NCI-H146 (cell line): ENCODE data around the gene CMYA5.

Experiments used
- DNase-seq: peaks from one replicate; lab custom pipeline; 2025; lab: John Stamatoyannopoulos, UW

The CMYA5 gene

DNA sequence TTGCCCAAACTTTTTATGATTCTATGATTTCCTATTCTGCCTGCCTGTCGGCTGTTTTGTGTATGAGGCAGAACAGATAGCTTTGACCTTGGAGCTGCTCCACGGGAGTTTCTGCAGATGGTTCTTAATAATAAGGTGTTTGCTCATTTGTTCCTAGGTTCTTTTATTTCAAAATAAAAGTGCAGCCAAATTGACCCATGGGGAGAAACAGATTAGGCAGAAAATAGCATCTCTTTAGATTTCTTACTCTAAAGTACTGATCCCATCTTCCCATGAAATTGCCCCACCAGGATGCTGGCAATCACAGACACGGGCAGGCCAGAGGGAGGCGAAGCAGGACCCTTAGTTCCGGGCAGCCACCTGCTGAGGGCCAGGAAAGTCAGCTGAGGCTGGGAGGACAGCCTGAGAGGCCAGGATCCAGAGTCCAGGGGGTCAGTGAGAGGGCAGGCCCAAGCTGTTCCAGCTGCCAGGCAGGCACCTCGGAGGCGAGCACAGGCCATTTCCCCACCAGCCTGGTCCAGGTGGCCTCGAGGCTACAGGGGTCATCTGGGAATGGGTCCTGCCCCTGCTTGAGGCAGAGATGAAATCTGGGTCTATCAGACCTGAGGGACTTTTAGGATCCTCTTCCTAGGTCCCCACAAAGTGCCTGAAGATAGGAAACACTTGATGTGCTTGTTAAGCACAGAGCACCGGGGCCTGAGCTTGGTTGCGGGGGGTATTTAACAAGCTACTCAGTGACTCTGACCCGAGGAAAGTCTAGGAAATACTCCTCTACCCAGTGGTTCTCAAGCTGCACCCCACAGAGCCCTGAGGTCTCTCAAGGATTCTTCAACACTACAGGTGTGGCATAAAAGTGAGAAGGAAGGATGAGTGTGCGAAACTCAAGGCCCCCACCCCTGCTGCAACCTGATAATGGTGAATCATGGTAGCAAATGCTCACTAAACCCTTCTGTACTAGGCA lies 145.4 kb downstream of the CMYA5 start:
- no peak for DNase-seq

DNA sequence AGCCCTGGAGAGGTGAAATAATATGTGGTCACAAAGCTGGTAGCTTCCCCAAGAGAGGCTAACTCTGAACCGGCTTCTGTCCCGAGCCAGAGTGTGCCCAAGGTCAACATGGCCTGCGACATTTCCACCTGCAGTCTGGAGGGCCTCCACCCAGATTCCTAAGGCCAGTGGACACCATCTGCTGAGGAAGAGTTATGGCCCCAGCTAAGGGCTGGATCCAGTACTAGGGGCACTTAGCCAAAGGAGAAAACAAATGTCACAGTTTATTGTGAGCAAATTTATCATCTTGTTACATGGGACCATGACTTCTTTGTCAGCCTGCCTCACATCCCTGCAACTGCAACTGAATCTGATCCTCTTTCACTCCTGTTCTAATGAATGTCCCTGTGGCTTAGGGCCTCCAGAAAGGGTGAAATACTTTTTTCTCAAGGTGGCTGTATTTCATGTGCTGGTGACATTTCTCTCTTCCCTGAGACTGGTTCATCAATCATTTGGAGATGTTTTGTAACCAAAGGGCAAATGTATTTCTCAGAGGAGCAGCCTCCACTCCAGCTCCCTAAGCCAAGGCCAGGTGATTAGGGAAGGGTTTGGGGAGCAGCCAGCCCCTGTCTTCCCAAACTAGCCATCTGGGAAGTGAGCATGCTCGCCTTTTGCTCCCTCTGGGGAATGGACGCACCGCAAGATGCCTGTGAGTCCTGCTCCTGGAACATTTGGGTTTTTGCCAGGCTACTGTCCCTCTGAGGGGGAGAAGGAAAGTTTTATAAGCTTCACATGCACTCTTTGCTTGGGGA lies 148.3 kb downstream of the CMYA5 start:
- no peak for DNase-seq

- DNase-seq, result no peak
Observed at GRCh38 chr5:79840084-79840990, 150.7 kb downstream of the CMYA5 start.

GRCh38 chr5:79841172-79841571 lies 151.5 kb downstream of the CMYA5 start:
- DNase-seq, result no peak

- no peak for DNase-seq
Observed at GRCh38 chr5:79842006-79842881, 152.6 kb downstream of the CMYA5 start.

DNA sequence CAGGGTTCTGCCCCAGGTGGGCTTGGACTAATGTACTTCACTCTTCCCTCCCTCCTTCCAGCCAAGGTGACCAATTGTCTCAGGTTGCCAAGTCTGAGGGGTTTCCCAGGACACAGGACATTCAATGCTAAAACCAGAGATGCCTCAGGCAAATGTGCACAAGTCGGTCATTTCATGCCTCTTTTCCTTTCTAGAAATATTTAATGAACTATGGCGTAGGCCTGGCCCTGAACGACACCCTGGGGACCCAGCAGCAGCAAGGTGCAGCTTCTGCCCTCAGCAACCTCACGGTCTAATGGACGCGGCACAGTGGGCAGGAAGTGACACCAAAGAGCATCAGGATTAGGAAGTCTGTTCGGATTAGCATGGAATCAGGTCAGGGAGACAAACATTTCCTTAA lies 153.4 kb downstream of the CMYA5 start:
- DNase-seq, result no peak

DNA sequence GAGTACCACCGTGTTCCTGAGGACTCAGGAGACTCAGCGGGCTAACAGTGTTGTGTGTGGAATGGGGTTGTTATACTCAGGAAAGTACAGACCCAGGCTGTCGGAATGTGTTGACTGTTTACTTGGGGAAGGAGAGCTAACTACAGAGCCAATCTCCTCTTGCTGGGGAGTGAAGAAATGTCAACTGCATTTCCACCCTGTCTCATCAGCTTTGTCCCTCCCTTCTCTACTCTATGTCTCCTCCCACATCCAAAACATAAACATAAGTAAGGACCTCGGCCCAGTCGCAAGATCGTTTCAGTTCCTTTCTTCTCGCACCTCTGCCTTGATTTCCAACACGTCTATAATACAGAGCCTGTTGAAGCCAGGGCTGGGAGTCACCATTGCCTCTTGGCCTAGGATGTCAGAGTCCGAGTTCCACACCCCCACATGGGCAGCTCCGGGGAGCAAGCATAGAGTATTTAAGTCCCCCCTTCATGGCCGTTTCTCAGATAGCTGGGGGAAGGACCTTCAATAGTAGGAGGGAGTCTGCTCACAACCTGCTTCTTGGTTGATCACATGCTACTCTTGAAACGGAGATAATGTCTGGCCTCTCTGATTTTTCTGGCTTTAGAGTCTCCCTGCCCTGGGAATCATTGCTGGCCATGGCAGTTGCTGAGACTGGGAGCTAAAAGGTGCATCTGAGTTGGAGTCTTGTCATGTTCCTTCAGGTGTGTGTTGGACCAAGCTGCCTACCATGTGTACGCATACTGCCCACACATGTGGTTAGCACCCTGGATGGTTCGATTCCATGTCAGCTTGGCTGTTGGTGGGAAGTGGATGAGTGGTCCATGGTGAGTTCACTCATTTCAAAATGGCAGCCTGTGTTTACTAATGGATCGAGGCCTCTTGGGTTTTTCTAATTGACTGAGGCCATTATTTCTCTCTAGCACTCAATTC lies 154.1 kb downstream of the CMYA5 start:
- DNase-seq, result no peak

- no peak for DNase-seq
Observed at GRCh38 chr5:79844571-79844970, 154.9 kb downstream of the CMYA5 start.

DNA sequence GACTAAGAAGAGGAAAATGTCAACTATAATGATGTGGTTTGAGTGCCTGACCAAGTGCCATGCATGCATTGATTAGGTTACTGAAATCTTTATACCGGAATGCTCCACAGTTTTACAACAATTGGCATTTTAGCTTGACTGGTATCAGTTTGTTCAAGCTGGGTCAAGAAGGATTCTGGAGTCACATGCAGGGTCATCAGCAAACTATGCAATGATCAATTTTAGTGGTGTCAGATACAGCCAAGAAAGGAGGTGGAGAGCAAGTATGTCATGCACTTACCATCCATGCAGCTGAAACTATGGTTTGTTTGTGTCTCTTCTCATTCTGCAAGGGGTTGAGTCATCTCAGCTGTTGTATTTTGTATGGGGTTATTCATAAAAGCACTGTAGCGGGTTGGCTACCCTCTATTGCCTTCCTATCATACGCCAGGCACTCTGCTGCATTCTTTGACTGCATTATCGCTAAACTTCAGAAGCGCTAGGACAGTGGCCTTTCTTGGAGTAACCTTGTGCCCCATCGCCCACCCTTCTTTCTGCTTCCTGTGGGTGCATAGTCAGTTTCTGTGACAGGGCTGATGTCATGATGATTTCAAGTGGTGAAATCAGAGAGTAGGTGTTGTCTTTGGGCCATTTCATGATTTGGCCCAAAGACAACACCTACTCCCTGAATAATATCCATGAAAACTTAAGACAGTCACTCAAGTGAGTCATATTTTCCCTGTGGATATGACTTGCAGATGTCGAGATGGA lies 156.0 kb downstream of the CMYA5 start:
- DNase-seq, result no peak

GRCh38 chr5:79846198-79846521 lies 156.5 kb downstream of the CMYA5 start:
- no peak for DNase-seq

GRCh38 chr5:79847561-79847960 lies 157.9 kb downstream of the CMYA5 start:
- no peak for DNase-seq

DNA sequence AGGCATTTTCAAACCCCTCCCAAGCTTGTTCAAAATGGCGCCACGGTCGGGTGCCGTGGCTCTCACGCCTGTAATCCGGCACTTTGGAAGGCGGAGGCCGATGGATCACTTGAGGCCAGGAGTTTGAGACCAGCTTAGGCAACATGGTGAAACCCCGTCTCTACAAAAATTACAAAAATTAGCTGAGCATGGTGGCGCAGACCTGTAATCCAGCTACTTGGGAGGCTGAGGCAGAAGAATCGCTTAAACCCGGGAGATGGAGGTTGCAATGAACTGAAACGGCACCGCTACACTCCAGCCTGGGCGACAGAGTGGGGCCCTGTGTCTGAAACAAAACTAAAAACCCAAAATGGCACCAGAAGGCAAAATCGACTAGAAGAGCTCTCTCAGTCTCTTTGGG lies 159.4 kb downstream of the CMYA5 start:
- DNase-seq, result no peak
